ENCODE data around the gene TRIP10. TPM values are rescaled to one million over a fixed set of nuclear protein-coding genes. Genes with fewer than 3 reads are reported as not detected.
A peak's percentile ranks its signal among the peaks of the same experiment; 100 is the strongest.

The TRIP10 gene
- total and polyA plus RNA-seq, 2 of the 13 experiments (the other 11 are each of a cell fraction or from before 2014, with no cell fraction given) = 32.5 to 33.2 TPM

GRCh38 chr19:6752256-6753177, 13.0 kb downstream of the TRIP10 start (continued):
- TF ChIP-seq ZBTB39 (CRISPR knock-in tag; IDR thresholded peaks at IDR 0.05) (no peak), ZNF10 (CRISPR knock-in tag; IDR thresholded peaks at IDR 0.05; ENCODE audit: borderline replicate concordance, low read depth) (no peak), SMAD3 (CRISPR knock-in tag; IDR thresholded peaks at IDR 0.05) (0 out of 2 replicates have a peak, but pooled peaks have one; percentile 6), ZNF607 (CRISPR knock-in tag; IDR thresholded peaks at IDR 0.05; ENCODE audit: borderline replicate concordance) (peak; percentile 85), THYN1 (CRISPR knock-in tag; IDR thresholded peaks at IDR 0.05; ENCODE audit: borderline replicate concordance, low read depth) (no peak), ZNF773 (CRISPR knock-in tag; IDR thresholded peaks at IDR 0.05; ENCODE audit: borderline replicate concordance) (no peak), ZNF180 (CRISPR knock-in tag; IDR thresholded peaks at IDR 0.05; ENCODE audit: borderline replicate concordance, low read depth) (no peak), TBL1XR1 (IDR thresholded peaks at IDR 0.05; ENCODE audit: borderline replicate concordance, low read length, partially characterized antibody) (no peak), KLF11 (CRISPR knock-in tag; IDR thresholded peaks at IDR 0.05) (peak; percentile 56; the same call in 1 of the 2 replicates), ZNF589 (CRISPR knock-in tag; conservative IDR thresholded peaks at IDR 0.05) (no peak)
- TF ChIP-seq, protein P1, sequence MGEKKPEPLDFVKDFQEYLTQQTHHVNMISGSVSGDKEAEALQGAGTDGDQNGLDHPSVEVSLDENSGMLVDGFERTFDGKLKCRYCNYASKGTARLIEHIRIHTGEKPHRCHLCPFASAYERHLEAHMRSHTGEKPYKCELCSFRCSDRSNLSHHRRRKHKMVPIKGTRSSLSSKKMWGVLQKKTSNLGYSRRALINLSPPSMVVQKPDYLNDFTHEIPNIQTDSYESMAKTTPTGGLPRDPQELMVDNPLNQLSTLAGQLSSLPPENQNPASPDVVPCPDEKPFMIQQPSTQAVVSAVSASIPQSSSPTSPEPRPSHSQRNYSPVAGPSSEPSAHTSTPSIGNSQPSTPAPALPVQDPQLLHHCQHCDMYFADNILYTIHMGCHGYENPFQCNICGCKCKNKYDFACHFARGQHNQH (CRISPR knock-in tag; IDR thresholded peaks at IDR 0.05) = peak; percentile 16; the same call in 1 of the 2 replicates
- TF ChIP-seq, protein P2, sequence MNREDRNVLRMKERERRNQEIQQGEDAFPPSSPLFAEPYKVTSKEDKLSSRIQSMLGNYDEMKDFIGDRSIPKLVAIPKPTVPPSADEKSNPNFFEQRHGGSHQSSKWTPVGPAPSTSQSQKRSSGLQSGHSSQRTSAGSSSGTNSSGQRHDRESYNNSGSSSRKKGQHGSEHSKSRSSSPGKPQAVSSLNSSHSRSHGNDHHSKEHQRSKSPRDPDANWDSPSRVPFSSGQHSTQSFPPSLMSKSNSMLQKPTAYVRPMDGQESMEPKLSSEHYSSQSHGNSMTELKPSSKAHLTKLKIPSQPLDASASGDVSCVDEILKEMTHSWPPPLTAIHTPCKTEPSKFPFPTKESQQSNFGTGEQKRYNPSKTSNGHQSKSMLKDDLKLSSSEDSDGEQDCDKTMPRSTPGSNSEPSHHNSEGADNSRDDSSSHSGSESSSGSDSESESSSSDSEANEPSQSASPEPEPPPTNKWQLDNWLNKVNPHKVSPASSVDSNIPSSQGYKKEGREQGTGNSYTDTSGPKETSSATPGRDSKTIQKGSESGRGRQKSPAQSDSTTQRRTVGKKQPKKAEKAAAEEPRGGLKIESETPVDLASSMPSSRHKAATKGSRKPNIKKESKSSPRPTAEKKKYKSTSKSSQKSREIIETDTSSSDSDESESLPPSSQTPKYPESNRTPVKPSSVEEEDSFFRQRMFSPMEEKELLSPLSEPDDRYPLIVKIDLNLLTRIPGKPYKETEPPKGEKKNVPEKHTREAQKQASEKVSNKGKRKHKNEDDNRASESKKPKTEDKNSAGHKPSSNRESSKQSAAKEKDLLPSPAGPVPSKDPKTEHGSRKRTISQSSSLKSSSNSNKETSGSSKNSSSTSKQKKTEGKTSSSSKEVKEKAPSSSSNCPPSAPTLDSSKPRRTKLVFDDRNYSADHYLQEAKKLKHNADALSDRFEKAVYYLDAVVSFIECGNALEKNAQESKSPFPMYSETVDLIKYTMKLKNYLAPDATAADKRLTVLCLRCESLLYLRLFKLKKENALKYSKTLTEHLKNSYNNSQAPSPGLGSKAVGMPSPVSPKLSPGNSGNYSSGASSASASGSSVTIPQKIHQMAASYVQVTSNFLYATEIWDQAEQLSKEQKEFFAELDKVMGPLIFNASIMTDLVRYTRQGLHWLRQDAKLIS (CRISPR knock-in tag; IDR thresholded peaks at IDR 0.05) = 0 out of 2 replicates have a peak, but pooled peaks have one; percentile 38
- TF ChIP-seq, protein P3, sequence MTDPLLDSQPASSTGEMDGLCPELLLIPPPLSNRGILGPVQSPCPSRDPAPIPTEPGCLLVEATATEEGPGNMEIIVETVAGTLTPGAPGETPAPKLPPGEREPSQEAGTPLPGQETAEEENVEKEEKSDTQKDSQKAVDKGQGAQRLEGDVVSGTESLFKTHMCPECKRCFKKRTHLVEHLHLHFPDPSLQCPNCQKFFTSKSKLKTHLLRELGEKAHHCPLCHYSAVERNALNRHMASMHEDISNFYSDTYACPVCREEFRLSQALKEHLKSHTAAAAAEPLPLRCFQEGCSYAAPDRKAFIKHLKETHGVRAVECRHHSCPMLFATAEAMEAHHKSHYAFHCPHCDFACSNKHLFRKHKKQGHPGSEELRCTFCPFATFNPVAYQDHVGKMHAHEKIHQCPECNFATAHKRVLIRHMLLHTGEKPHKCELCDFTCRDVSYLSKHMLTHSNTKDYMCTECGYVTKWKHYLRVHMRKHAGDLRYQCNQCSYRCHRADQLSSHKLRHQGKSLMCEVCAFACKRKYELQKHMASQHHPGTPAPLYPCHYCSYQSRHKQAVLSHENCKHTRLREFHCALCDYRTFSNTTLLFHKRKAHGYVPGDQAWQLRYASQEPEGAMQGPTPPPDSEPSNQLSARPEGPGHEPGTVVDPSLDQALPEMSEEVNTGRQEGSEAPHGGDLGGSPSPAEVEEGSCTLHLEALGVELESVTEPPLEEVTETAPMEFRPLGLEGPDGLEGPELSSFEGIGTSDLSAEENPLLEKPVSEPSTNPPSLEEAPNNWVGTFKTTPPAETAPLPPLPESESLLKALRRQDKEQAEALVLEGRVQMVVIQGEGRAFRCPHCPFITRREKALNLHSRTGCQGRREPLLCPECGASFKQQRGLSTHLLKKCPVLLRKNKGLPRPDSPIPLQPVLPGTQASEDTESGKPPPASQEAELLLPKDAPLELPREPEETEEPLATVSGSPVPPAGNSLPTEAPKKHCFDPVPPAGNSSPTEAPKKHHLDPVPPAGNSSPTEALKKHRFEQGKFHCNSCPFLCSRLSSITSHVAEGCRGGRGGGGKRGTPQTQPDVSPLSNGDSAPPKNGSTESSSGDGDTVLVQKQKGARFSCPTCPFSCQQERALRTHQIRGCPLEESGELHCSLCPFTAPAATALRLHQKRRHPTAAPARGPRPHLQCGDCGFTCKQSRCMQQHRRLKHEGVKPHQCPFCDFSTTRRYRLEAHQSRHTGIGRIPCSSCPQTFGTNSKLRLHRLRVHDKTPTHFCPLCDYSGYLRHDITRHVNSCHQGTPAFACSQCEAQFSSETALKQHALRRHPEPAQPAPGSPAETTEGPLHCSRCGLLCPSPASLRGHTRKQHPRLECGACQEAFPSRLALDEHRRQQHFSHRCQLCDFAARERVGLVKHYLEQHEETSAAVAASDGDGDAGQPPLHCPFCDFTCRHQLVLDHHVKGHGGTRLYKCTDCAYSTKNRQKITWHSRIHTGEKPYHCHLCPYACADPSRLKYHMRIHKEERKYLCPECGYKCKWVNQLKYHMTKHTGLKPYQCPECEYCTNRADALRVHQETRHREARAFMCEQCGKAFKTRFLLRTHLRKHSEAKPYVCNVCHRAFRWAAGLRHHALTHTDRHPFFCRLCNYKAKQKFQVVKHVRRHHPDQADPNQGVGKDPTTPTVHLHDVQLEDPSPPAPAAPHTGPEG (CRISPR knock-in tag; IDR thresholded peaks at IDR 0.05) = no peak; the same call in 1 of the 2 replicates
- TF ChIP-seq, protein P4, sequence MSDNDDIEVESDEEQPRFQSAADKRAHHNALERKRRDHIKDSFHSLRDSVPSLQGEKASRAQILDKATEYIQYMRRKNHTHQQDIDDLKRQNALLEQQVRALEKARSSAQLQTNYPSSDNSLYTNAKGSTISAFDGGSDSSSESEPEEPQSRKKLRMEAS (IDR thresholded peaks at IDR 0.05) = peak; percentile 77

Measured in HepG2 (cell line).